Measurements from ENCODE around the gene CUL4A. TPM values are rescaled to one million over a fixed set of nuclear protein-coding genes. Genes with fewer than 3 reads are reported as not detected.

The CUL4A gene
- total RNA-seq, 1 donor from 2014 or later: 57.9 TPM

- TF ChIP-seq CTCF (conservative IDR thresholded peaks at IDR 0.05; ENCODE audit: low read depth, low read length): no peak
- H3K4me3 ChIP-seq (ENCODE audit: low read depth, low read length): no peak overlapping the region
- DNase-seq (ENCODE audit: low read depth): no peak
Measured at GRCh38 chr13:113171250-113172125, 37.9 kb upstream of the CUL4A start.

- DNase-seq (ENCODE audit: low read depth): no peak
- TF ChIP-seq CTCF (conservative IDR thresholded peaks at IDR 0.05; ENCODE audit: low read depth, low read length): no peak
- no peak overlapping the region for H3K4me3 ChIP-seq (ENCODE audit: low read depth, low read length)
Measured at GRCh38 chr13:113172419-113172926, 36.9 kb upstream of the CUL4A start.

GRCh38 chr13:113176280-113176679 is 33.1 kb upstream of the CUL4A start:
- TF ChIP-seq CTCF (conservative IDR thresholded peaks at IDR 0.05; ENCODE audit: low read depth, low read length): no peak
- no peak for DNase-seq (ENCODE audit: low read depth)
- H3K4me3 ChIP-seq (ENCODE audit: low read depth, low read length): no peak overlapping the region

- no peak overlapping the region for H3K4me3 ChIP-seq (ENCODE audit: low read depth, low read length)
- TF ChIP-seq CTCF (conservative IDR thresholded peaks at IDR 0.05; ENCODE audit: low read depth, low read length): no peak
- no peak for DNase-seq (ENCODE audit: low read depth)
Measured at GRCh38 chr13:113176822-113177221, 32.6 kb upstream of the CUL4A start.

GRCh38 chr13:113178070-113178895 is 31.1 kb upstream of the CUL4A start:
- DNase-seq (ENCODE audit: low read depth): no peak
- no peak overlapping the region for H3K4me3 ChIP-seq (ENCODE audit: low read depth, low read length)
- no peak for TF ChIP-seq CTCF (conservative IDR thresholded peaks at IDR 0.05; ENCODE audit: low read depth, low read length)

GRCh38 chr13:113178896-113179167 is 30.6 kb upstream of the CUL4A start:
- no peak overlapping the region for H3K4me3 ChIP-seq (ENCODE audit: low read depth, low read length)
- no peak for TF ChIP-seq CTCF (conservative IDR thresholded peaks at IDR 0.05; ENCODE audit: low read depth, low read length)

More at GRCh38 chr13:113178896-113179167, 30.6 kb upstream of the CUL4A start:
- DNase-seq (ENCODE audit: low read depth): no peak
